ENCODE data around the gene IKBKG.
A peak's percentile ranks its signal among the peaks of the same experiment; 100 is the strongest.
"Not testable (repeated sequence)": the region's sequence is repeated elsewhere in the genome, so short reads cannot be mapped to it uniquely, and the experiment has no call there.

IKBKG gene

DNA sequence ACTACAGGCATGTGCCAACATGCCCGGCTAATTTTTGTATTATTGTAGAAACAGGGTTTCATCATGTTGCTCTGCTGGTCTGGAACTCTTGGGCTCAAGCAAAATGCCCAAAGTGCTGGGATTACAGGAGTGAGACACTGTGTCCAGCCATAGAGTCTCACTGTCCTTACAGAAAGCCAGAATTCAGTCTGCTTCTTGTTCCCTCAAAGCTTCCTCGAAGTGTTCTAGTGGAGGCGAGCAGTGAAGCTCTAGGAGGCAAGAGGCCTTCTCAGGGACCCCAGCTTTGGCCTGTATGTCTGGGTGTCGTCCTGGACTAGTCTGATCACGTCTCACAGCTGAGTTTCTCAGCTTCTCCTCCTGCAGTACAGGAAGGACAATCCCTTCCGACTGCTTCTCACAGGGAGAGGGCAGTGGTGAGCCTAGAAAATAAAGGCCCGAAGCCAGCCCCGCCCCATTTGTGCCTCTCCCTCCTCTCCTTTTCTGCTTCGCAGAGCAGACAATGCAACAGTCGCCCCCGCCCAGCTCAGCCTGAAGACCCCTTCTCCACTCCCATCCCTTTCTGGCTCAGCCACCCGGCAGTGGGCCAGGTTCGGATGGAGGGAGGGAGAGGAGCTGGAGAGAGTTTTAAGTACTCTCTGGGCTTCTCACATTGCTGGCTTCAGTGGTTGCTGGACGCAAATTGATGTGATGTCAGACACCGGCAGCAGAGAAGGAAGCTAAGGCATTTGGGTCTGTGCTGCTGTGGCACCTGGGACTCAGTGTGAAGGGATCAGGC lies 20.3 kb upstream of the IKBKG start:
- peak; percentile 24 to 31 for DNase-seq (ENCODE audit: low read depth in 2 of 2)

DNA sequence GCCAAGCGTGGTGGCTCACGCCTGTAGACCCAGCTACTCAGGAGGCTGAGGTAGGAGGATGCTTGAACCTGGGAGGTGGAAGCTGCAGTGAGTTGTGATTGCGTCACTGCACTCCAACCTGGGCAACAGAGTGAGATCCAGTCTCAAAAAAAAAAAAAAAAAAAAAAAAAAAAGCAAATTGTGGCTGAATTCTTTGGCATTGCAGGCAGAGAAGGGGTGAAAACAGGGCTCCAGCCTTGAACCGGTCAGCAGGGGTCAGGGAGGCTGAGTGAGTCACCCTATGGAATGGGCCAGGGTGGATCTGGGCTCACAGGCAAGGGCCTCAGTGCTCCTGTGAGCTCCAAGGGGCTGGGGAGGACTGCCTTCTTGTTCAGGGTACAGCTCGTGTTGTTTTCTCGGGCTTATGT lies 18.2 kb upstream of the IKBKG start:
- DNase-seq (ENCODE audit: low read depth in 2 of 2) = no peak

DNA sequence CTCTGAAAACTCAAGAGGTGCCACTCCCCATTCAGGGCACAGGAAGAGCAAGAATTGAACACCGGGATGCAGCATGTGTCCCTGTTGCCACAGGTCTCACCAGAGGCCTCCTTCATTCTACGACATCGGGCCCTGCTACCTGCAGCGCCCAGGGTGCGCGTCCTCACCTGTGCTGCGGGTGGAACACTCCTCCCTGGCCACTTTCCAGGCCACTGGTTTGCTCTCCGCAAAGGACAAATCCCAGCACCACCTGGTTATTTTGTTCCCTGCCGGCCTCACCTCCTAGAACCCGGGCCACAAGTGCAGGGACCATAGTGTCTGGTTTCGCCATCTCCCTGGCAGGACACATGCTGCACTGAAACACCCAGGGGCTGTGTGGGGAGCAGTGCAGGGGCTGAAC lies 17.1 kb upstream of the IKBKG start:
- DNase-seq (ENCODE audit: low read depth in 2 of 2) = no peak

DNA sequence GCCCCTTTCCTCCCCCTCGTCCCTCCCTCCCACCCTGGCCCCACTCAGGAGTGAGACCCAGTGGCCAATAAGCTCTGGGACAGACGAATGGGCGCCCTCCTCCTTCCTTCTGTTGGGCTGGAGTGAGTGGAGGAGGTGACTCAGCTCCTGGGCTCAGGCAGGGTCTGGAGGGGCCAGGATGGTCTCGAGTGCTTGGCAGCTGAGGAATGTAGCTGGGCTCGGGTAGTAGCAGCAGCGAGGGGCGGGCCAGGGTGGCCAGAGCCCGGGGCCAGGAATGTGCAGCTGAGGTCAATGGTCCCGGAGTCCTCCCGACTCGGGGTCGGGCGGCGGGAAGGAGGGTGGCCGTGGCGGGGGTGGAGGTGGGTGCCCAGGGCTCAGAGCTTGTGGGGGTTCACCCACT lies 15.8 kb upstream of the IKBKG start:
- no peak for DNase-seq (ENCODE audit: low read depth in 2 of 2)

DNA sequence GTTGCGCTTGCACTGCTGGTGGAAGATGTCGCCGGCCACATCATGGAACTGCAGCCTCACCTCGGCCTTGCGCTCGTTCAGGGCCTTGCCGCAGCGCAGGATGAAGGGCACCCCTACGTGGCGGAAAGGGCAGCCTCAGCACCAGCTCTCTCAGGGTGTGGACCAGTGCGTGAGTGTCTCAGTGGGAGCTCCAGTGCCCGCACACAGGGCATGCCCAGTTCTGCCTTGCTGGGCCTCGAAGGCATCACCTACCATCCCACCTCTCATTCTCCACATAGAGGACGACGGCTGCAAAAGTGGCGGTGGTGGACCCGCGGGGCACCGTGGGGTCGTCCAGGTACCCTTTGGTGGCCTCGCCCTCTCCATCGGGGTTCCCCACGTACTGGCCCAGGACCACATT lies 14.7 kb upstream of the IKBKG start:
- DNase-seq (ENCODE audit: low read depth in 2 of 2) = no peak

DNA sequence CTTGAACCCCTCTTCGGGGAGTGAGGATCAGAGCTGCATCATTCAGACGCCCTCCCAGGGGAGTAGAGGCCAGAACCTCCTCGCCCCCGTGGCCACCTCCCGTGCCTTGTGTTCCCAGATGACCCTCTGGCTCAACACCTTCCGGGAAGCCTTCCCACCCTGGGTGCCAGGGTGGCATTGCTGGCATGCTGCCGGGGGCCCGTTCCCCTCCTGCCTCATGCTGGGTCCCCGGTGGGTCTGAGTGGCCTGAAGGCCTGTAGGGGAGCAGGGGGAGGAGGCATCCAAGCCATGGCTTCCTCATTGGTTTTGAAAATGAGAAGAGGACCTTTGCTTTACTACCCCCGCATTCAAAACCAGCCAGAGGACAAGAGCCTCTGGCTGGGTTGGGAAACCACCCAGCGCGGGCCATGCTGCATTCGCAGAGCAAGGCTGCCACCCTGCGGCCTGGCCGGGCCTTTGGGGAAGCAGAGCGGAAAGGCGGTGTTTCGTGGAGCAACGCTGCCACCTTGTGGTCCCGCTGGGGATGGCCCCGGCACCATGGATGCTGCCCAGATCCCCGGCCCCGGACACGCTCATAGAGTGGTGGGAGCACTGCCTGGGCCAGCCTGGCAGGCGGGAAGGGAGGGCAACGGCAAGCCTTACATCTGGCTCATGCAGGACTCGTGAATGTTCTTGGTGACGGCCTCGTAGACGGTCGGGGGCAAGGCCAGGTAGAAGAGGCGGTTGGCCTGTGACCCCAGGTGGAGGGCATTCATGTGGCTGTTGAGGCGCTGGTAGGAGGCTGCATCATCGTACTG lies 12.7 kb upstream of the IKBKG start:
- peak; percentile 68 to 83 for DNase-seq (ENCODE audit: low read depth in 2 of 2)

DNA sequence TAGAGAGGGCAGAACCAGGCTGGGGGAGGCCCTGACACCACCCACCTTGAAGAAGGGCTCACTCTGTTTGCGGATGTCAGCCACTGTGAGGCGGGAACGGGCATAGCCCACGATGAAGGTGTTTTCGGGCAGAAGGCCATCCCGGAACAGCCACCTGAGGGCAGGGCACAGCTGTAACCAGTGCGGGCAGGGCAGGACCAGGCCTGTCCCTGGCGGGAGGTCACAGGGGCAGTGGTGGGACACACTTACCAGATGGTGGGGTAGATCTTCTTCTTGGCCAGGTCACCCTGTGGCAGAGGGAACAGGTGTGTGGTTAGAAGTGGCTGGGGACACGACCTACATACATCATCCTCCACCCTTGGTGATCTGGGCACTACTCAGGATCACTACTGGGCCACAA lies 11.5 kb upstream of the IKBKG start:
- DNase-seq (ENCODE audit: low read depth in 2 of 2) = no peak

DNA sequence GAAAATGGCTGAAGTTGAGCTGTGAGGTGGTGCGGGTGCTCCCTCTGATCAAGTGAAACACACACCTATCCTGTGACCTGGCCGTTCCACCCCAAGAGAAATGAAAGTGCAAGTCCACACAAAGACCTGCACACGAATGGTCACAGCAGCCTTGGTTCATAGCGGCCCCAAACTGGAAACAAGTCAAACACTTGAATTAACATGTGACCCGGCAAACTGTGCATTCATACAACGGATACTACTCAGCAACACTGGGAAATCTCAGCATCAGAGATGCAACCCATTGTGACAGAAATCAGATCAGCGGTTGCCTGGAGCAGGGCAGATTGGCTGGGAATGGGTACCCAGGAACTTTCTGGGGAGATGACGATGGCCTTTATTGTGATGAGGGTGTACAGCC lies 8.3 kb upstream of the IKBKG start:
- DNase-seq (ENCODE audit: low read depth in 2 of 2) = no peak

DNA sequence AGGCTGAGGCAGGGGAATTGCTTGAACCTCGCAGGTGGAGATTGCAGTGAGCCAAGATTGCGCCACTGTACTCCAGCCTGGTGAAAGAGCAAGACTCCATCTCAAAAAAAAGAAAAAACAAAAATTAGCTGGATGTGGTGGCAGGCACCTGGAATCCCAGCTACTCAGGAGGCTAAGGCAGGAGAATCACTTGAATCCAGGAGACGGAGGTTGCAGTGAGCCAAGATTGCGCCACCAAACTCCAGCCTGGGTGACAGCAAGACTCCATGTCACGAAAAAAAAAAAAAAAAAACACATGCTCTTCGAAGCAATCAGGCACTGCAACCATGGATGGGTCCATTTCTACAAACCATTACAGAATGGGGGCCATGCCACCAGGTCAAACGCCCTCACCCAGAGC lies 7.1 kb upstream of the IKBKG start:
- DNase-seq (ENCODE audit: low read depth in 2 of 2) = not testable (repeated sequence)

DNA sequence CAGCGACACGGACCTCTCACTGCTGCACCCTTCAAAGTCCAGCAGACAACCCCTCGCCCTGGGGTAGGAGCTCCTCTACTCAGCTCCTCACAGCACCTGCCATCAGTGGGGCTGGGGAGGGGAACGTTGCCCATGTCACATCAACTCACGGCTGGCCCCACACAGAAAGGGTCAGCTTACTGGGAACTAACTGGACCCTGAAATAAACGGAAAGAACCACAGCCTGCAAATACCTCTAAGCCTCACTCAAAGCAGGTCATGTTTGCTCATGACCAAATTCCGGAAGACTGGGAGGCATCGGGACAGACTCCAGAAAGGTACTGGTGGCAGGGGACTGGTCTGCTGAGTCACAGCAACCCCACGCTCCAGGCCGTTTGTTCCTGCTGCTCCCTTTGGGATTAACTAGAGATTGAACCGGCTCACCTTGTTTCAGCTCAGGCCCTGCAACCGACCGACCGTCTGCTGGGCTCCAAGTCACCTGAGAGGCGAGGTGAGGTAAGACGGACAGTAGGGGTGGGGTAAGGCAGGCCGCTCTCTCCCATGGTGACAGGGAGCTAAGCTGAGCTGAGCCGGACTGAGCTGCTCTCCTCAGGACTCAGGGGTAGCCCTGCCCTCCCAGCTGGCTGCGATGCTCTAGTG lies 6.4 kb upstream of the IKBKG start:
- DNase-seq (ENCODE audit: low read depth in 2 of 2) = no peak

DNA sequence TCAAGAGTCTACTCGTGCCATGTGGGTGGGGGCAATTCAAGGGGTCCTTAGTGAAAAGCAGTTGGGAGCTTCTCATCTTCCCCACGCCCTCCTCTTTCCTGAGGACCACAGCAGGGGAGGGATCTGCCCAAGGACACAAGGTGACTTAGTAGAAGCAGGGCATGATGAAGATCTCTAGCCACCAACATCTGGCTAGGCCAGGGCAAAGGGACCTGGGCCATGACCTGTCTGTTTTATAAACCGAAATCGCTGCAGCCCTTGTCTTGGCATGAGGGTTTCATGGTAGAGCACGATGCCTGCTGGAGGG lies 5.9 kb upstream of the IKBKG start:
- DNase-seq (ENCODE audit: low read depth in 2 of 2) = no peak

DNA sequence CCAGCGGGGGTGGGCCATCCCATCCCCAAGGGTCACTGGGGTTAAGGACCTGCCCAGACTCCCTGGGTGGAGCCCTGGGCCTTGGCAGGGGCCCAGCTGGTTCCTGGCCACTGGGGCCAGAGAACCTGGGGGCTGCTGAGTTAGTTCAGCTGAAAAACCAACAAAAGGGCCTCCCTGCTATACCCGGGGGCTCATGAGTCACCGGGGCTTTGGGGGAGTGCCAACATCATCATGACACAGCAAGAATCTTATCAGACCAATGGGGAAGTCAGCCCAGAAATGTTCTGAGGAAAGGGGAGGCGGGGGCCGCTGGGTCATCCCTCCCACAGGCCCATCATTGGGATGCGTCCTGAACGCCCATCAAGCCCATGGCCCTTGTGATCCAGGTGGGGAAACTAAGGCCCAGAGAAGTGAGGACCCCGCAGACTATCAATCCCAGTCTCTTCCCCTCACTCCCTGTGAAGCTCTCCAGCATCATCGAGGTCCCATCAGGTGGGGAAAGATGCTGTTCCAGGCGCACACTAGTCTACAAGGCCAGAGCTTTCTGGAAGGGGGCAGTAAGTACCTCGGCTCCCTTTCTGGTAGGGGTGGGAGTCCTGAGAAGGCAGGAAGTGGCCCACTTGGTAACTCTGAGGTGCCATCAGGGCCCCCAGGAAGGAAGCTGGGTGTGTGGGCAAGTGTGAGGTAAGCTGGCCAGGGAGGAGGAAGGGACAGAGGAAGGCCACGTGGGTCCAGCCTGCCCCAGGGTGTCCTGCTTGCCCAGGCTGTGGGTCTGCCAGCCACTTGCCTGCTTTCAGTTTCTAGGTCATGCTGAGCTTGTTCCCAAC lies 5.3 kb upstream of the IKBKG start:
- peak; percentile 52 to 59 for DNase-seq (ENCODE audit: low read depth in 2 of 2)

DNA sequence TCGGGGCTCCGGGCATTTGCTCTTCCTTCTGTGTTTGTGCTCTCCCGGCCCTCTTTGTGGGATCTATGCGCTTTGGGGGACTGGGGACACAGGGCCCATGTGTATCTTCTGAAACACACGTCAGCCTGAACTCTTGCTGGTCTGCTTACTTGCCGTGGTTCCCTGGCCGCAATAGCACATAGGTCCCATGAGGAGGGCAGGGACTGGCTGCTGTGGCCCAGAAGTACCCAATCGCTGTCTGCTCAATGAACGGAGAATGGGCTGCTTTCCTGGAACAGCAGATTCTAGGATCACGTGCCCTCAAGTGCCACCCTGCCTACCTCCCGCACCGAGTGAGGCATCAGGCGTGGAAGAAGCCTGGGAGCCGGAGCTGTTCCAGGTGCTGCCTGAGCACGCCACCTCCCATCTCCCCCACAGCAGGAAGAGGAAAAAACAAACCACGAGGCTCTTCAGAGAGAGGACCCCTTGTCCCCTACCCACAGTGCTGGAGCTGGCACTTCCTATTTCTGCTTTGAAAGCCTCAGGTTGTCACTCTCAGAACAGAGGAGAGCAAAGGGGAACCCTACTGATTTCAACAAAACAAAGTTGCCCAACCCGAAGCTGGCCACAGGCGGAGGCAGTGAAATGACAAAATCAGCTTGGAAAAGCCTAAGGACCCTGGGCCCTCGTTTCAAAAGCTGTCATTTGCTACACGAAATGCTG lies 4.5 kb upstream of the IKBKG start:
- peak; percentile 21 to 37 for DNase-seq (ENCODE audit: low read depth in 2 of 2)

DNA sequence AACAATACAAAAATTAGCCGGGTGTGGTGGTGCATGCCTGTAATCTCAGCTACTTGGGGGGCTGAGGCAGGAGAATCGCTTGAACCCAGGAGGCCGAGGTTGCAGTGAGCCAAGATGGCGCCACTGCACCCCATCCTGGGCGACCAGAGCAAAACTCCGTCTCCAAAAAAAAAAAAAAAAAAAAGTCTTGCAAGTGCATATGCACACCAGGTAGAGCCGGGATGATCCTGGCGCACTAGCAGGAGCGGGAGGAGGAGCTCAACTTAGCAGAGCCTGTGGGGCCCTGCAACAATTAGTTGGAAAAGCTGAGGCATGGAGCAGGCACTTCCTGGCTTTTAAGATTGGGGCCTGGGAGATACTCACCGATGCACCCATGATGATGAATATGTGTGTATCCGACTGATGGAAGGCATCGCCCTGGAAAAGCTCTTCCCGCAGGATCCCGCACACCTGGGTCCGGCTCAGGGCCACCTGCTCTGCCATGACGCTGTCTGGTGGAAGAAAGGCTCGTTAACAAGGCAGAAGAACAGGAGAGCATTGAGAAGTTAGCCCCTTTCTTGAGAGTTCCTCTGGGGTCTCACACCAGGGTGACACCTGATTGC lies 1.6 kb upstream of the IKBKG start:
- DNase-seq (ENCODE audit: low read depth in 2 of 2) = no peak

DNA sequence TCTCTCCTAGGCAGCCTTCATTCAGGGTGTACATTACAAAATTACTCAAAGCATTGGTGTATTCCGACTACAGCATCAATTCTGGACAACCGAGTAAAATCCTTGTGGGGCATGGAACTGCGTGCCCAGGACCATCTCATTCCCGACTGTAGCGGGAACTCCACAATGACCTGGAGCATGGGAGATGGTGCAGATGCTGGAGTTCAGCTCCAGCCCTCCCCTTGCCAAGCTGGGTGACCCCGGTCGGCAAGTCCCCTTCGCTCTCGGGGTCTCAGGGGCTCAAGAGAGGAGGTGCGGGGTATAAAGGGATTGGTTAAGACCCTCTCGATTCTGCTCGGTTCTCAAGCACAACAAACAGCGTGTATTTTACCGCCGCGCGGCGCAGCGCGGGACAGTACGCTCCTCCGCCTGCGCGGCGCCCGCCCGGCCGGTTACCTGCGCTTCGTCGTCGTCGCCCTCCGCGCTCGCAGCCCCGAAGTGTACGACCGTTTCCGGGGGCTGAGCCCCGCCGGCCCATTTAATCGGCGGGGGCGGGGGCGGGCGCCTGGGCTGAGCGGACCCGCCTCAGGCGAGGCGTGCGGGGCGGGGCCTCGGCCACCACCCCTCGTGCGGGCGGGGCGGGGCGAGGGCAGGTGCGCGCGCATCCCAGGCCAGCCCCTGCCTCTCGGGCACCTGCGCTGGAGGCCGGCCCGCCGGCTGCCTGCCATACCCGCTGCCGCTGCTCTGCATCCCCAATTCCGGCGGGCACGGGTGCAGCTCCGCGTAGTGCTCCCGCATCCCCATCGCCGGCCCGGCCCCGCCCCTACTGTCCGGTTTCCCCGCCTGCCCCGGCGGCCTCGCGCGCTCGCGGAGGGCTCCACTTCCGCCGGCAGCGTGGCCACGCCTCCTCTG lies 821 bp upstream of the IKBKG start, which contains the start of gene G6PD:
G6PD (minus strand) TSS at position 493 of the 891 bp plus-strand sequence. CDS start 691 bp downstream, outside the sequence.
- peak; percentile 53 to 77 for DNase-seq (ENCODE audit: low read depth in 2 of 2)

DNA sequence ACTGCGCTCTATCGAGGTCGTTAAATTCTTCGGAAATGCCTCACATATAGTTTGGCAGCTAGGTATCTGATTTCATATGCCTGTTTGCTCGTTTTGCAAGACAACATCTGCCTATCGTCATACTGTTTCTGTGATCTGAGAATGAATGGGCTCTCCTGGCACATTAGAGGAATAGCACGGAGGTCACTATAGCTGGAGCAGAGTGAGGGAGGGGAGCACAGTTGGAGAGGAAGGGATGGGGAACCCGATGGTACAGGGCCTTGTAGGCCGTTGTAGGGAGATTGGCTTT lies 552 bp downstream of the IKBKG start:
- DNase-seq (ENCODE audit: low read depth in 2 of 2) = no peak

DNA sequence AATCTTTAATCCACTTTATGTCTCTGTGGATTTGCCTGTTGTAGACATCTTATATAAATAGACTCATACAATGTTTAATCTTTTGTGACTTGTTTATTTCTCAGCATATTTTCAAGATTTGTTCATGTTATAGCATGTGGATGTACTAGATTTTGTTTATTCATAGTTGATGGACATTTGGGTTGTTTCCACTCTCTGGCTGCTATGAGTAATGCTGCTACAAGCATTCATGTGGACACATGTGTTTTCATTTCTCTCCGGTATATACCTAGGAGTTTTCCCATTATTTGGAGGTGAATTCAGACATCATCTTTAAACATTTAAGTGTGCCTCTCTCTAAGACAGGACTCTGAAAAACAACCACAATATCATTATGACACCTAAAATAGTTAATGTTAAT lies 2.3 kb downstream of the IKBKG start:
- no peak for DNase-seq (ENCODE audit: low read depth in 2 of 2)

DNA sequence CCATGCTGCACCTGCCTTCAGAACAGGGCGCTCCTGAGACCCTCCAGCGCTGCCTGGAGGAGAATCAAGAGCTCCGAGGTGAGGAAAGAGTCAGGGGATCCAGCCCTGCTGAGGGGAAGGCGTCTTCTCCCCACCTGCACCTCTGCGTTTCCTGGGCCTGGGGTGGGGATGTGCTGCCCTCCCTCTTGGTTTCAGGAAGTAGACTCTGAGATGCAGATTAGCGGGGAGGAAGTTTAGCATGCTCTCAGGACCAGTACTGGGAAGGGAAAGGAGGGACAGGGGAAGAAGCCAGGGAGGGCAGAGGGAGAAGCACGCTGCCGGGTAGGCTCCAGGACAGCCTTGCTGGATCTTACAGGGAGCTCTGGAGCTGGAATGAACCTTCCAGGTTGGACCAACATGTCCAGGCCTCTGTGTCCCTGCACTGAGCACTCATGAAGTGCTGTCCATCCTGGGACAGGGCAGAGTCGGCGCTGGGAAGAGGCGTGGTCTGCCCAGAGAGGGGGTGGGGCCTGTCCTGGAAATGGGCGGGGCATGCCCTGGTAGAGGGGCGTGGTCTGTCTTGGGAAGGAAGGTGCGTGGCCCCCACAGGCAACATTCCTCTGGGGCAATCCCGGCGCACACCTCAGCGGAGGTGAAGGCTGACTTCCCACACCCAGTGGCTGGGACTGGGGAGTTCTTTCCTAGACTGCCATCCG lies 4.8 kb downstream of the IKBKG start:
- DNase-seq (ENCODE audit: low read depth in 2 of 2) = not testable (repeated sequence)

DNA sequence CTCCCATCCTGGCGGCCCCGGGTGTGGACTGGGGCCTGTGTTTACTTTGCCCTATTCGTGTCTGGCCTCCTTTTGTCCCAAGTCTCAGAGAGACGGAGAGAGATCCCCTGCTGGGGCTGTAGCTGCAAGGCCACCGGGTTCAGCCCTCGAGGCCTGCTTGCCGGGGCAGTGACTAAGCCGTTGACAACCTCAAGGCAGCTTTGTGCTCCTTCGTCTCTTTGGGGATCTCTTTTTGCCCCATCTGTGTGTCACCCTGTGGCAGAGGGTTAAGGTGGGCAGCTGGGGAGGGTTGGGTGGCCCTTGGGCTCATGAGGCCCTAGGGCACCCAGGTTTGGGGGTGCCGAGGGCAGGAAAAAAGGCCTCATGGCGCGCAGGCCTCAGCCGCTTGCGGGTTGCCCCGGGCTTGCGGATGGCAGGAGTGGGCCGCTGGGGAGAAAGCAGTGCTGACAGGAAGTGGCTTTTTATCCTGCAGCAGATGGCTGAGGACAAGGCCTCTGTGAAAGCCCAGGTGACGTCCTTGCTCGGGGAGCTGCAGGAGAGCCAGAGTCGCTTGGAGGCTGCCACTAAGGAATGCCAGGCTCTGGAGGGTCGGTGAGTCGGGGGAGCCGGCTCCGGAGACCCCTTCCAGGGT lies 10.8 kb downstream of the IKBKG start:
- not testable (repeated sequence) for DNase-seq (ENCODE audit: low read depth in 2 of 2)

Data from stimulated activated CD8-positive, alpha-beta memory T cell treated with anti-CD3 and anti-CD28 coated beads, Interleukin-7, amount 100 ng/mL, for 4 hours (primary cell).